ENCODE results near the gene CPSF3.

GRCh38 chr2:9518163-9518562 lies 94.7 kb downstream of the CPSF3 start:
- TF ChIP-seq CTCF (IDR thresholded peaks at IDR 0.05 in 2 of 3, conservative IDR thresholded peaks at IDR 0.05 in 1 of 3; ENCODE audit: borderline replicate concordance in 1 of 3, insufficient read depth in 1 of 3, low read depth in 2 of 3, low read length in 2 of 3): no peak
- TF ChIP-seq RAD21 (IDR thresholded peaks at IDR 0.05; ENCODE audit: low read depth): no peak
- TF ChIP-seq ZNF274 (IDR thresholded peaks at IDR 0.05; ENCODE audit: low read depth, low read length): no peak
- TF ChIP-seq POLR2A (IDR thresholded peaks at IDR 0.05; ENCODE audit: borderline replicate concordance, extremely low read depth, insufficient read depth, insufficient read length): no peak
- no peak for TF ChIP-seq EZH2 (IDR thresholded peaks at IDR 0.05)
- TF ChIP-seq CEBPB (IDR thresholded peaks at IDR 0.05; ENCODE audit: low read depth): no peak
- TF ChIP-seq REST (IDR thresholded peaks at IDR 0.05; ENCODE audit: low read depth): no peak
- TF ChIP-seq MAX (IDR thresholded peaks at IDR 0.05): no peak
- no peak for TF ChIP-seq CBX3 (IDR thresholded peaks at IDR 0.05; ENCODE audit: low read depth)
- no peak for TF ChIP-seq EGR1 (IDR thresholded peaks at IDR 0.05; ENCODE audit: low read depth)
- TF ChIP-seq POLR2AphosphoS5 (IDR thresholded peaks at IDR 0.05; ENCODE audit: low read depth, low read length): no peak
- no peak for TF ChIP-seq ELF1 (IDR thresholded peaks at IDR 0.05; ENCODE audit: borderline replicate concordance, low read depth)
- no peak for TF ChIP-seq TCF7L2 (IDR thresholded peaks at IDR 0.05; ENCODE audit: borderline replicate concordance, extremely low read depth, insufficient read depth, insufficient read length)
- TF ChIP-seq SRF (IDR thresholded peaks at IDR 0.05; ENCODE audit: low read depth): no peak

All from HCT116 (cell line).